ENCODE measurements around the gene H2BK1. TPM values are rescaled to one million over a fixed set of nuclear protein-coding genes. Genes with fewer than 3 reads are reported as not detected.

The H2BK1 gene
- total and polyA plus RNA-seq, 7 donors, result 0.83 TPM; not detected in 6

DNA sequence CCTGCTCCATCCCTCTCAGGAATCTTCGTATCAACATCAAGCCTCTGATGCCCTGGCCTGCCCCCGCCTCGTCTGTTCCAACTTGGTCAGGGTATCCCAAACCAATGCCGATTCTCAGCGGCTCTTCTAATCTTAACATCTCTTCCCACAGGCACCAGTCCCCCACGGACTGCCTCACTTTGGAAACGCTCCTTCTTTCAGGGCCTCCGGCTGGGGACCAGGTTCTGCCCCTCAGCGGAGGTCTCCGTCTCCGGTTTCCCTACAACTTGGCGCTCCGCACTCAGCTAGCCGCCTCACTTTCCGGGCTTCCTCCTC lies 16.2 kb upstream of the H2BK1 start:
- TF ChIP-seq, protein P1, sequence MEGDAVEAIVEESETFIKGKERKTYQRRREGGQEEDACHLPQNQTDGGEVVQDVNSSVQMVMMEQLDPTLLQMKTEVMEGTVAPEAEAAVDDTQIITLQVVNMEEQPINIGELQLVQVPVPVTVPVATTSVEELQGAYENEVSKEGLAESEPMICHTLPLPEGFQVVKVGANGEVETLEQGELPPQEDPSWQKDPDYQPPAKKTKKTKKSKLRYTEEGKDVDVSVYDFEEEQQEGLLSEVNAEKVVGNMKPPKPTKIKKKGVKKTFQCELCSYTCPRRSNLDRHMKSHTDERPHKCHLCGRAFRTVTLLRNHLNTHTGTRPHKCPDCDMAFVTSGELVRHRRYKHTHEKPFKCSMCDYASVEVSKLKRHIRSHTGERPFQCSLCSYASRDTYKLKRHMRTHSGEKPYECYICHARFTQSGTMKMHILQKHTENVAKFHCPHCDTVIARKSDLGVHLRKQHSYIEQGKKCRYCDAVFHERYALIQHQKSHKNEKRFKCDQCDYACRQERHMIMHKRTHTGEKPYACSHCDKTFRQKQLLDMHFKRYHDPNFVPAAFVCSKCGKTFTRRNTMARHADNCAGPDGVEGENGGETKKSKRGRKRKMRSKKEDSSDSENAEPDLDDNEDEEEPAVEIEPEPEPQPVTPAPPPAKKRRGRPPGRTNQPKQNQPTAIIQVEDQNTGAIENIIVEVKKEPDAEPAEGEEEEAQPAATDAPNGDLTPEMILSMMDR (IDR thresholded peaks at IDR 0.05), result no peak
- peak overlapping the region; percentile 80 for H3K27ac ChIP-seq
- H3K4me3 ChIP-seq, result peak overlapping the region; percentile 76
- ATAC-seq (peak in 1 of 4 donors; percentile 0), DNase-seq (no peak)
- peaks cover 19% of the 10 kb centered on the region for H3K4me1 ChIP-seq
- H3K36me3 ChIP-seq (ENCODE audit: insufficient read depth in 1 of 2, low read depth in 1 of 2), result peaks cover 6 to 41% of the 10 kb centered on the region in 2 donors
- intact Hi-C loops (cut with DNase I), result loop anchor here (2.0 to 5.0 kb wide), 2 partner anchors 34 to 36 kb away; no protein-coding TSS in a partner anchor
- H3K27me3 ChIP-seq (ENCODE audit: insufficient read depth in 3 of 3, low read length in 2 of 3), result no peaks in the 10 kb centered on the region
- WGBS, 3 donors, result 1 to 2% (median 1%) methylated on average over 15 of the region's 15 CpGs
- H3K9me3 ChIP-seq, result no peaks in the 10 kb centered on the region

DNA sequence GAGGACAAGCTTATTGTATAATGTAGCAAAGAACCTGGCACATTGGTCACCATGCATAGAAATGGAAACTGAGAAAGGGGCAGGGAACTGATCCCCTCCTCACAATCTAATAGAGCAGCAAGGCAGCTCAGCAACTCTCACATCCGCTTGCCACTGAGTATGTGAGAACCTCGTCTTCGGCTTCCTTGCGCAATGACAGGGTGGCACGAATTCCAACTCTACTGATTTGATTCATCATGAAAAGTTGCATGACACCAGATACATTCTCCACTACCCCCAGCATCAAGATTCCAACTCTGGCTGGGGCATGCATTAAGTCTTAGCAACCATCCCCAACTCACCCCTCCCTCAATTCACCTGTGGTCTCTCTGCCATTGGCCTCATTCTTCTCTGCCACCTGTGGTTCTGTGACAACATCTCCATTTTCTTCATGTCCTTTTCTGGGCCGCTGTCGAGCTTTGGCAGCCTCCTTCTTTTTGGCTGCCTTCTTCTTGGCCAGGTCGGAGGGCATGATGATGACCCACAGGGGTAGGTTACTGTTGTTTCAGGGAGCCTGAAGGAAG lies 15.7 kb upstream of the H2BK1 start:
- peak overlapping the region; percentile 80 for H3K27ac ChIP-seq
- intact Hi-C loops (cut with DNase I), result loop anchor here (2.0 to 5.0 kb wide), 2 partner anchors 34 to 35 kb away; no protein-coding TSS in a partner anchor

DNA sequence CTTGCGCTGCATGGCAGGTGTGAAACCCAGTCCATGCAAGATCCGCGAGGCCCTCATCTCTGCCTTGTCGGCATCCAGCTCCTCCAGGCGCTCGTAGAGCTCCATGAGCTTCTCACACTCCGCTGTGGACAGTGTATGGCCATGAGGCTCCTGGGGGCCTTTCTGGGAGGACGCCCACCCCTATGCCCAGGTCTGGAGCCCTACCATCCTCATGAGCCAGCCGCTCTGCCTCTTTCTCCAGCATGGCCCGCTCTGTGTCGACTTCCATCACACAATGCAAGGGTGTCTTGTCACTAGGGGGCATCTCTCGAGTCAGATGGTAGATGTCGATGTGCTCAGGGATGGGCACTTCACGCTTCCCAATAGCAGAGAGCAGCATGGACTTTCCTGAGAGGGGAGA lies 13.4 kb upstream of the H2BK1 start:
- H3K9me3 ChIP-seq, result no peaks in the 10 kb centered on the region
- peaks cover 18% of the 10 kb centered on the region for H3K4me1 ChIP-seq
- H3K27ac ChIP-seq, result no peak overlapping the region
- no peaks in the 10 kb centered on the region for H3K27me3 ChIP-seq (ENCODE audit: insufficient read depth in 3 of 3, low read length in 2 of 3)
- 90 to 92% (median 90%) methylated on average over 14 of the region's 14 CpGs for WGBS, 3 donors
- TF ChIP-seq, protein P1 (IDR thresholded peaks at IDR 0.05), result no peak
- intact Hi-C loops (cut with DNase I), result no loop called here
- no peak for DNase-seq
- H3K4me3 ChIP-seq, result no peak overlapping the region
- peaks cover 7 to 69% of the 10 kb centered on the region in 2 donors for H3K36me3 ChIP-seq (ENCODE audit: insufficient read depth in 1 of 2, low read depth in 1 of 2)
- no peak for ATAC-seq

More for the DNA sequence above, 15.7 kb upstream of the H2BK1 start:
- TF ChIP-seq, protein P1 (IDR thresholded peaks at IDR 0.05), result no peak
- no peaks in the 10 kb centered on the region for H3K27me3 ChIP-seq (ENCODE audit: insufficient read depth in 3 of 3, low read length in 2 of 3)
- ATAC-seq, result peak in 1 of 4 donors; percentile 11
- H3K4me3 ChIP-seq, result peak overlapping the region; percentile 76
- H3K36me3 ChIP-seq (ENCODE audit: insufficient read depth in 1 of 2, low read depth in 1 of 2), result peaks cover 6 to 46% of the 10 kb centered on the region in 2 donors
- H3K9me3 ChIP-seq, result no peaks in the 10 kb centered on the region
- DNase-seq, result no peak
- peaks cover 18% of the 10 kb centered on the region for H3K4me1 ChIP-seq
- 49 to 54% (median 52%) methylated on average over 8 of the region's 8 CpGs for WGBS, 3 donors

DNA sequence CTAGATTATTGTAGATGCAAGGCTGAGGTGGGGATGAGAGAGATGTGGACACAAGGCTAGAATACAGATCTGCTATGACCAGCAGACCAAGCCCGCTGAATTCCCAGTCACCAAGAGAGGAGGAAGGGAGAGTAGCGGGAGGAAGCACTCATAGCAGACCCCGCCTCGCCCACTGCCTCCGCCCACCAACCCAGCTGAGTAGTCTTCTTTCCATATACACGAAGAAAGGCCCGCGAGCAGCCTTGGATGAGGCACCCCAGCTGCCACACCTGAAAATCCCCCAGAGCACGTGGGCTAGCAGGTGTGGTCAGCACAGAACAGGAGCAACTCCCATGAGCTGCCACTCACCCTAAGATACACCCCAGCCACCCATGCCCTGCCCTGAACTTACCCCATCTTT lies 7.9 kb upstream of the H2BK1 start:
- TF ChIP-seq, protein P1 (IDR thresholded peaks at IDR 0.05), result no peak
- Histone ChIP-seq H3K9me3 (no peaks in the 10 kb centered on the region), H3K36me3 (ENCODE audit: insufficient read depth in 1 of 2, low read depth in 1 of 2) (peaks cover 7 to 100% of the 10 kb centered on the region in 2 donors), H3K4me1 (no peaks in the 10 kb centered on the region), H3K27ac (no peak overlapping the region), H3K27me3 (ENCODE audit: insufficient read depth in 3 of 3, low read length in 2 of 3) (no peaks in the 10 kb centered on the region), H3K4me3 (no peak overlapping the region)
- no peak for ATAC-seq
- 92 to 96% (median 96%) methylated on average over 9 of the region's 9 CpGs for WGBS, 3 donors
- intact Hi-C loops (cut with DNase I), result no loop called here
- DNase-seq, result no peak

DNA sequence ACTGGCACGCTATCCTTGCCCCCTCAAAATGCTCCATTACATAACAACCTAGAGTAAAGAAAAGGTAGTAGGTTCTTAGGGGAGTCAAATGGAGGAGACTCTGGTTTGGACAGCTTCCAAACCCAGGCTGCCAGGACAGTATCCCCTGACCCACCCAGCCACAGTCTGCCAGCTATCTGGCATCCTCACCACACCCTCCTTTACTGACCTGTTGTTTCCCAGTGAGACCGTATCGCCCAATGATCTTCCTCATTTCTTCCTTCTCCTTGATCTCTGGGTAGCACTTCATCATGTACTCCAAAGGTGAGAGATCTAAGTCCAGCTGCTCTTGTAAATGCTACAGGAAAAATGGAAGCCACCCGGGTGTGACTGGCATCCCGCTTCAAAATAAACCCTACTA lies 5.1 kb upstream of the H2BK1 start:
- TF ChIP-seq, protein P1 (IDR thresholded peaks at IDR 0.05), result no peak
- ATAC-seq, result no peak
- intact Hi-C loops (cut with DNase I), result no loop called here
- H3K27ac ChIP-seq, result no peak overlapping the region
- no peak overlapping the region for H3K4me3 ChIP-seq
- no peaks in the 10 kb centered on the region for H3K9me3 ChIP-seq
- H3K4me1 ChIP-seq, result no peaks in the 10 kb centered on the region
- 94 to 99% (median 95%) methylated on average over 5 of the region's 5 CpGs for WGBS, 3 donors
- H3K27me3 ChIP-seq (ENCODE audit: insufficient read depth in 3 of 3, low read length in 2 of 3), result no peaks in the 10 kb centered on the region
- DNase-seq, result no peak
- H3K36me3 ChIP-seq (ENCODE audit: insufficient read depth in 1 of 2, low read depth in 1 of 2), result peaks cover 11 to 94% of the 10 kb centered on the region in 2 donors

Measured in psoas muscle (tissue), 8 donors.